ENCODE data around the gene PDE6B. TPM values are rescaled to one million over a fixed set of nuclear protein-coding genes. Genes with fewer than 3 reads are reported as not detected.

The PDE6B gene
- total and polyA plus RNA-seq, 12 donors, result 0.73 to 6.2 (median 3.6) TPM

DNA sequence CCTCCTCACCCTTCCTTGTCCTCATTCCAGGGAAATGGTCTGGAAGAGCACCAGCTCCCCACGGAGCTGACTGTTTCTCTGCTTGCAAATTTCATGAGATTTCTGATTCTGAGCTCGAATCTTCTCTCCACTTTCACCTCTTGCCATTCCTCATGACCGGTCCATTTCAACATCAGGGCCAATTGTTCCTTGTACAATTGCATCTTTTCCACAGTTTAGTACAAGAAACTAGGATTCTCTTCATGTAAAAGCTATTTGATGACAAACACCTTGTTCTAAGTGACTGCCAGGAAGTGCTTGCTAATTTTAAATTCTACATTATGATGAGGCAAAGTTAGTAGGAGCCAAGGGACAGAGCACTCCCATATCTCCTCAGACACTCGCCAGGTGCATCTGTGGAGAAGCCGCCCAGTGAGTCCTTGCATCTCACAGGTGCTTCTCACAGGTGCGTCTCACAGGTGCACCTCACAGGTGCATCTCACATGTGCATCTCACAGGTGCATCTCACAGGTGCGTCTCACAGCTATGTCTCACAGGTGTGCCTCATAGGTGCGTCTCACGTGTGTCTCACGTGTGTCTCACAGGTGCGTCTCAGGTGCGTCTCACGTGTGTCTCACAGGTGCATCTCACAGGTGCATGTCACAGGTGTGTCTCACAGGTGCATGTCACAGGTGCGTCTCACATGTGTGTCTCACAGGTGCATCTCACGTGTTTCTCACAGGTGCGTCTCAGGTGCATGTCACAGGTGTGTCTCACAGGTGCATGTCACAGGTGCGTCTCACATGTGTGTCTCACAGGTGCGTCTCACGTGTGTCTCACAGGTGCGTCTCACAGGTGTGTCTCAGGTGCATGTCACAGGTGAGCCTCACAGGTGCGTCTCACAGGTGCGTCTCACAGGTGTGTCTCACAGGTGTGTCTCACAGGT lies 3.0 kb upstream of the PDE6B start:
- DNase-seq (no peak), ATAC-seq (no peak)
- Histone ChIP-seq H3K4me1 (no peaks in the 10 kb centered on the region), H3K36me3 (no peaks in the 10 kb centered on the region), H3K27me3 (peaks cover 0 to 30% (median 5%) of the 10 kb centered on the region in 7 donors), H3K4me3 (no peak overlapping the region), H3K27ac (no peak overlapping the region), H3K9me3 (no peaks in the 10 kb centered on the region)
- 86 to 92% methylated on average over 22 of the region's 22 CpGs for WGBS, 2 donors
- TF ChIP-seq, protein P1, sequence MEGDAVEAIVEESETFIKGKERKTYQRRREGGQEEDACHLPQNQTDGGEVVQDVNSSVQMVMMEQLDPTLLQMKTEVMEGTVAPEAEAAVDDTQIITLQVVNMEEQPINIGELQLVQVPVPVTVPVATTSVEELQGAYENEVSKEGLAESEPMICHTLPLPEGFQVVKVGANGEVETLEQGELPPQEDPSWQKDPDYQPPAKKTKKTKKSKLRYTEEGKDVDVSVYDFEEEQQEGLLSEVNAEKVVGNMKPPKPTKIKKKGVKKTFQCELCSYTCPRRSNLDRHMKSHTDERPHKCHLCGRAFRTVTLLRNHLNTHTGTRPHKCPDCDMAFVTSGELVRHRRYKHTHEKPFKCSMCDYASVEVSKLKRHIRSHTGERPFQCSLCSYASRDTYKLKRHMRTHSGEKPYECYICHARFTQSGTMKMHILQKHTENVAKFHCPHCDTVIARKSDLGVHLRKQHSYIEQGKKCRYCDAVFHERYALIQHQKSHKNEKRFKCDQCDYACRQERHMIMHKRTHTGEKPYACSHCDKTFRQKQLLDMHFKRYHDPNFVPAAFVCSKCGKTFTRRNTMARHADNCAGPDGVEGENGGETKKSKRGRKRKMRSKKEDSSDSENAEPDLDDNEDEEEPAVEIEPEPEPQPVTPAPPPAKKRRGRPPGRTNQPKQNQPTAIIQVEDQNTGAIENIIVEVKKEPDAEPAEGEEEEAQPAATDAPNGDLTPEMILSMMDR (IDR thresholded peaks at IDR 0.05), result no peak
- intact Hi-C loops (cut with DNase I), result no loop called here

DNA sequence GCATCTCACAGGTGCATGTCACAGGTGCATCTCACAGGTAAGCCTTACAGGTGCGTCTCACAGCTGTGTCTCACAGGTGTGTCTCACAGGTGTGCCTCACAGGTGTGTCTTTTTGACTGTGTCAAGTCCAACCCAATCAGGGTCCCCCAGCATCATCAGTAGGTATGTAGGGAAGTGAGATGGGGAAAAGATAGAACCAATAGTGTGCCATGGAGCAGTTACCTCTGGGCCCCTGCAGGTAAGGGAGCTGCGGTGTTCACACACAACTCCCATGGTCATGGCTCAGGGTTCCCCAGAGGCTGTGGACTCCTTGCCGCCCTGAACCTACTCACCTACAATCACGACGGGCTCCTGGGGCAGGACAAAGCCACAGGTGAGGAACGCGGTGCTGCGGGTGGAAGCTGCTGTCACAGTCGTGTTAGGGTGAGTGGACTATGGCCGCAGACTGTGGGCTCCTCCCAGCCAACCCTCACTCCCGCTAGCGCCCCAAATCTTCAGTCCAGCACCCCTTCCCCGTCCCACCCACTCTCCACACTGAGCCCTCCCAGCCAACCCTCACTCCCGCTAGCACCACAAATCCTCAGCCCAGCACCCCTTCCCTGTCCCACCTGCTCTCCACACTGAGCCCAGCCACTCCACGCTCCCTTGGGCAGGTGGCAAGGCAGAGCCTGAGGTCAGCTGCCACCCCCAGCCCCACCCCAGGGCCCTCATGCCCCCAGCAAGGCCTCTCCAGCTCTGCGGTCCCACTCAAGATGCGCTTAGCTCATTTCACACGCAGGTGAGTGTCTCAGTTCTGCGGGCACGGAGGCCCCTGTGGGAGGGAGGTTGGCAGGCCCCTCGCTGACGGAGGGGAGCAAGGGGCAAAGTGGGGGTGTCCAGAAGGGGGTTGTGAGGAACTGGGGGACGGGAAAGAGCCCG lies 2.1 kb upstream of the PDE6B start:
- Histone ChIP-seq H3K9me3 (no peaks in the 10 kb centered on the region), H3K4me3 (no peak overlapping the region), H3K27ac (no peak overlapping the region), H3K36me3 (no peaks in the 10 kb centered on the region), H3K4me1 (no peaks in the 10 kb centered on the region), H3K27me3 (peaks cover 0 to 23% (median 1%) of the 10 kb centered on the region in 7 donors)
- DNase-seq (no peak), ATAC-seq (peak in 1 of 8 donors; percentile 14)
- 79 to 81% methylated on average over 23 to 24 of the region's 24 CpGs for WGBS, 2 donors
- TF ChIP-seq, protein P1 (IDR thresholded peaks at IDR 0.05), result no peak
- intact Hi-C loops (cut with DNase I), result no loop called here

DNA sequence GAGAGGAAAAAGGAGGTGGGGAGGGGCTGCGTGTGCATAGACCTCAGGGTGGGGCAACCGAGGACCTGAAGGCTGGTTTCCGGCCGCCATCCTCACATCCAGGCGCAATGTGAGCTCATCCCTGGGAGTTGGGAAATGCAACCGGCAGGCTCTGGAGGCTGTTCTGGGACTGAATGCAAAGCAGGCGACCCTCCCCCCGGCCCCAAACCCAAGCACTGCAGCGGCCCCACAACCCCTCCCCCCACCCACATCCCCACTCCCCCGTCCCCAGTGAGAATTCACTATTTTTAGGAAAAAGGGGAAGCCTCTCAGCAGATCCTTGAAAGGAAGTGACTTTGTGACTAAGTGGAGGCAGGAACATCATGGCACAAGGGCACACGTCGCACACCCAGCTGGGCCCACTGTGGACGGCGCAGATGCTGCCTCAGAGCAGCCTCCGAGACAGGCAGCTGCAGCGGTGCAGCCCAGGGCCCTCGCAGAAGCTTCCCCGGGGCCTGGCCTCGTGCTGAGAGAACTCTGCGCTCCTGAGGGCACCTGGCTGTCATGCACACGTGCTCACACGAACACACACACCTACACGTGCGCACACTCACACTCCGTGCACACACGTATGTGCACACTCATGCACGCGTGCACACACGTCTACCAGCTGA lies 1.3 kb upstream of the PDE6B start:
- no peak for DNase-seq
- WGBS, 2 donors, result 51 to 54% methylated on average over 28 to 29 of the region's 29 CpGs
- no peaks in the 10 kb centered on the region for H3K4me1 ChIP-seq
- H3K4me3 ChIP-seq, result no peak overlapping the region
- no peaks in the 10 kb centered on the region for H3K9me3 ChIP-seq
- peaks cover 0 to 27% (median 6%) of the 10 kb centered on the region in 7 donors for H3K27me3 ChIP-seq
- H3K27ac ChIP-seq, result no peak overlapping the region
- H3K36me3 ChIP-seq, result no peaks in the 10 kb centered on the region
- TF ChIP-seq, protein P1 (IDR thresholded peaks at IDR 0.05), result no peak
- no peak for ATAC-seq
- intact Hi-C loops (cut with DNase I), result no loop called here

All from heart right ventricle (tissue), 16 donors.